NCI-H82 (cell line): ENCODE results near the gene ANO1.
A peak's percentile ranks its signal among the peaks of the same experiment; 100 is the strongest.
"Not testable (repeated sequence)": the region's sequence is repeated elsewhere in the genome, so short reads cannot be mapped to it uniquely, and the experiment has no call there.

Source experiments
- DNase-seq: peaks from one replicate; lab custom pipeline; 2025; lab: John Stamatoyannopoulos, UW

Gene ANO1

GRCh38 chr11:70192666-70193410, 114.7 kb downstream of the ANO1 start:
- no peak for DNase-seq

- no peak for DNase-seq
Observed at GRCh38 chr11:70193411-70194292, 115.5 kb downstream of the ANO1 start.

- no peak for DNase-seq
Observed at GRCh38 chr11:70194792-70195791, 117.0 kb downstream of the ANO1 start.

GRCh38 chr11:70200212-70200844, 122.2 kb downstream of the ANO1 start:
- DNase-seq, result no peak

GRCh38 chr11:70201047-70201446, 122.9 kb downstream of the ANO1 start:
- DNase-seq, result not testable (repeated sequence)

GRCh38 chr11:70201882-70202861, 124.1 kb downstream of the ANO1 start:
- no peak for DNase-seq

- peak; percentile 91 for DNase-seq
Observed at GRCh38 chr11:70202920-70203750, 125.0 kb downstream of the ANO1 start, which contains the start of gene FADD. TSS of gene FADD (plus strand) at chr11:70203296. CDS start at chr11:70203460, 164 bp downstream.

- peak; percentile 28 for DNase-seq
Observed at GRCh38 chr11:70203751-70204465, 125.8 kb downstream of the ANO1 start.

- no peak for DNase-seq
Observed at GRCh38 chr11:70204466-70204799, 126.3 kb downstream of the ANO1 start.

GRCh38 chr11:70205049-70205725, 127.1 kb downstream of the ANO1 start:
- no peak for DNase-seq

- DNase-seq, result no peak
Observed at GRCh38 chr11:70205766-70206165, 127.6 kb downstream of the ANO1 start.

GRCh38 chr11:70206226-70206981, 128.3 kb downstream of the ANO1 start:
- DNase-seq, result no peak

- DNase-seq, result no peak
Observed at GRCh38 chr11:70206982-70207376, 128.9 kb downstream of the ANO1 start.

- no peak for DNase-seq
Observed at GRCh38 chr11:70207531-70208131, 129.5 kb downstream of the ANO1 start.

GRCh38 chr11:70209391-70209912, 131.3 kb downstream of the ANO1 start:
- no peak for DNase-seq

GRCh38 chr11:70210051-70210501, 132.0 kb downstream of the ANO1 start:
- no peak for DNase-seq

- DNase-seq, result no peak
Observed at GRCh38 chr11:70210530-70210929, 132.4 kb downstream of the ANO1 start.
